Ovary (tissue), 3 donors: ENCODE results near the gene SRD5A1.

Source experiments
- POLR2A ChIP-seq: fragments of 450-650 bp; IDR thresholded peaks from one replicate; pipeline ENCODE4 v1.6.1; 2017; ENCODE audit warnings: antibody characterized with exemption, mild to moderate bottlenecking, moderate library complexity
- TF ChIP-seq, protein P1 (sequence below), 3 donors: fragments of 450-650 bp in 2 of 3; fragments of 200-600 bp in 1 of 3; IDR thresholded peaks; one replicate each; pipeline versions ENCODE4 v1.5.1 to v1.8.0; 2016 to 2022; ENCODE audit warnings: antibody characterized with exemption in 3 of 3, mild to moderate bottlenecking in 1 of 3
- donor health status: DM: no; HTN: no; CAD: no.

DNA sequence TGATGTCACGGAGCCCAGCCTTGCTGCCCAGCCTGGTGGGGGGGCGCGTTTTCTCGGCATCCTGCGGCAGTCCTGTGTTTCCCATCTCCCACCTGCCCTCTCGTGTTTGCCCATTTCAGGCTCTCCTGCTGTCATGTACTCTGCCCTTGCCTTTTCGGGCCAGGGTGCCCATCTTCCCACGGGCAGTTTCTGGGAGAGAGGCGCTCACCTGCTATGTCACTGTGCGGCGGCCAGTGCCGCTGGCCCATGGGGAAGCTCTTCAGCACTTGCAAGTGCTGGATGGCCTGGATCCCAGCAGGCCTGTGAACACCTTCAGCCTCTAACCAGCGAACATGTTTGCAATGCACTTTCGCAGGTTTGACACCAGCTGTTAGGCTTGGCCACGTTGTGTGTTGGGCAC lies 33.5 kb downstream of the SRD5A1 start:
- TF ChIP-seq POLR2A: no peak
- TF ChIP-seq, protein P1, sequence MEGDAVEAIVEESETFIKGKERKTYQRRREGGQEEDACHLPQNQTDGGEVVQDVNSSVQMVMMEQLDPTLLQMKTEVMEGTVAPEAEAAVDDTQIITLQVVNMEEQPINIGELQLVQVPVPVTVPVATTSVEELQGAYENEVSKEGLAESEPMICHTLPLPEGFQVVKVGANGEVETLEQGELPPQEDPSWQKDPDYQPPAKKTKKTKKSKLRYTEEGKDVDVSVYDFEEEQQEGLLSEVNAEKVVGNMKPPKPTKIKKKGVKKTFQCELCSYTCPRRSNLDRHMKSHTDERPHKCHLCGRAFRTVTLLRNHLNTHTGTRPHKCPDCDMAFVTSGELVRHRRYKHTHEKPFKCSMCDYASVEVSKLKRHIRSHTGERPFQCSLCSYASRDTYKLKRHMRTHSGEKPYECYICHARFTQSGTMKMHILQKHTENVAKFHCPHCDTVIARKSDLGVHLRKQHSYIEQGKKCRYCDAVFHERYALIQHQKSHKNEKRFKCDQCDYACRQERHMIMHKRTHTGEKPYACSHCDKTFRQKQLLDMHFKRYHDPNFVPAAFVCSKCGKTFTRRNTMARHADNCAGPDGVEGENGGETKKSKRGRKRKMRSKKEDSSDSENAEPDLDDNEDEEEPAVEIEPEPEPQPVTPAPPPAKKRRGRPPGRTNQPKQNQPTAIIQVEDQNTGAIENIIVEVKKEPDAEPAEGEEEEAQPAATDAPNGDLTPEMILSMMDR (IDR thresholded peaks at IDR 0.05): no peak
